Loucy (cell line): ENCODE measurements around the gene C16orf89.
A peak's percentile ranks its signal among the peaks of the same experiment; 100 is the strongest.

Experiments used
- H2AFZ ChIP-seq: fragments of 200-600 bp; sonication (generic); 2 replicates; pipeline ENCODE4 v1.6.0; 2016; ENCODE audit warnings: antibody characterized with exemption, mild to moderate bottlenecking, low read length, moderate library complexity
- H3F3A ChIP-seq: fragments of 200-600 bp; 2 replicates; pipeline ENCODE4 v1.6.0; 2016; ENCODE audit warnings: antibody characterized with exemption, low read depth, mild to moderate bottlenecking
- H3K27me3 ChIP-seq: fragments of 200-600 bp; sonication (generic); 2 replicates; pipeline ENCODE4 v1.6.1; 2014; ENCODE audit warnings: low read length, mild to moderate bottlenecking; ENCODE audit not compliant: insufficient read depth, poor library complexity, severe bottlenecking
- H3K36me3 ChIP-seq: fragments of 200-600 bp; sonication (generic); 2 replicates; pipeline ENCODE4 v1.6.1; 2016; ENCODE audit warnings: low read length; ENCODE audit not compliant: insufficient read depth
- H3K4me1 ChIP-seq: fragments of 200-600 bp; sonication (generic); 2 replicates; pipeline ENCODE4 v1.5.1; 2014; ENCODE audit warnings: low read length, mild to moderate bottlenecking; ENCODE audit not compliant: insufficient read depth, poor library complexity, severe bottlenecking
- H3K4me2 ChIP-seq: fragments of 200-600 bp; sonication (generic); 2 replicates; pipeline ENCODE4 v1.6.0; 2014; ENCODE audit warnings: antibody characterized with exemption, low read length, low read depth, mild to moderate bottlenecking; ENCODE audit not compliant: poor library complexity, severe bottlenecking
- H3K4me3 ChIP-seq: fragments of 200-600 bp; sonication (generic); 2 replicates; pipeline ENCODE4 v1.5.1; 2014; ENCODE audit warnings: low read length, mild to moderate bottlenecking, mixed read lengths; ENCODE audit not compliant: poor library complexity, severe bottlenecking
- H3K79me2 ChIP-seq: fragments of 200-600 bp; sonication (generic); 2 replicates; pipeline ENCODE4 v1.6.1; 2014; ENCODE audit warnings: low read length; ENCODE audit not compliant: insufficient read depth
- H3K9ac ChIP-seq: fragments of 200-600 bp; sonication (generic); 2 replicates; pipeline ENCODE4 v1.6.0; 2014; ENCODE audit warnings: mild to moderate bottlenecking, low read depth, low read length, moderate library complexity; ENCODE audit not compliant: poor library complexity, severe bottlenecking
- H3K9me2 ChIP-seq: fragments of 200-600 bp; sonication (generic); replicated peaks from 2 replicates; pipeline ENCODE4 v1.6.1; 2016; ENCODE audit warnings: low read depth, low read length, mixed read lengths
- H3K9me3 ChIP-seq: fragments of 200-600 bp; sonication (generic); 2 replicates; pipeline ENCODE4 v1.6.1; 2014; ENCODE audit warnings: mild to moderate bottlenecking, antibody characterized with exemption, low read length, low read depth; ENCODE audit not compliant: insufficient read depth
- H4K20me1 ChIP-seq: fragments of 200-600 bp; sonication (generic); 2 replicates; pipeline ENCODE4 v1.6.0; 2014; ENCODE audit warnings: antibody characterized with exemption, low read length, mild to moderate bottlenecking; ENCODE audit not compliant: insufficient read depth, poor library complexity, severe bottlenecking
- EZH2phosphoT487 ChIP-seq: fragments of 200-600 bp; IDR thresholded peaks from 2 replicates; pipeline ENCODE4 v1.6.1; 2018; ENCODE audit warnings: antibody characterized with exemption, mild to moderate bottlenecking, moderate library complexity, borderline replicate concordance
- TF ChIP-seq, protein P1 (sequence below): fragments of 200-600 bp; sonication (generic); conservative IDR thresholded peaks from 2 replicates; pipeline ENCODE4 v1.5.1; 2014; ENCODE audit warnings: mild to moderate bottlenecking, antibody characterized with exemption, low read length

The C16orf89 gene

DNA sequence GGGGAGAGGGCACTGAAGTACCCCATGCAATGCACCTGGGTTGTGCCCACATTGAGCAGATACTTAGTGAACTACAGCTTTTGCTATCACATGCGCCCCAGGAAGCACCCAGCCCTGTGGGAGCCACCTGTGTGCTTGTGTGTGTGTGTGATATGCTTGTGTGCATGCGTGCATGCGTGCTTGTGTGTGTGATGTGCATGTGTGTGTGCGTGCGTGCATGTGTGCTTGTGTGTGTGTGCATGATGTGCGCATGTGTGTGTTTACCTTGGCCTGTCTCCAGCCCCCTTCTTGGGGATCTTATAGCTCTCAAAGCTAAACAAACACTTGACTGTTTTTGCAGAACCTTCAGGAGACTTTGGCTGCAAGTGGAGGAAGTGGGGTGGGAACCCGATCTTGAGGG lies 841 bp downstream of the C16orf89 start:
- Histone ChIP-seq H3K4me3 (no peak overlapping the region), H3K4me1 (no peaks in the 10 kb centered on the region), H3K27me3 (no peaks in the 10 kb centered on the region), H3K79me2 (no peaks in the 10 kb centered on the region), H3F3A (no peaks in the 10 kb centered on the region), H3K9me3 (no peaks in the 10 kb centered on the region), H3K4me2 (no peak overlapping the region), H3K36me3 (no peaks in the 10 kb centered on the region), H2AFZ (no peak overlapping the region), H3K9me2 (no peaks in the 10 kb centered on the region), H3K9ac (no peak overlapping the region), H4K20me1 (no peaks in the 10 kb centered on the region)
- no peak for TF ChIP-seq EZH2phosphoT487

DNA sequence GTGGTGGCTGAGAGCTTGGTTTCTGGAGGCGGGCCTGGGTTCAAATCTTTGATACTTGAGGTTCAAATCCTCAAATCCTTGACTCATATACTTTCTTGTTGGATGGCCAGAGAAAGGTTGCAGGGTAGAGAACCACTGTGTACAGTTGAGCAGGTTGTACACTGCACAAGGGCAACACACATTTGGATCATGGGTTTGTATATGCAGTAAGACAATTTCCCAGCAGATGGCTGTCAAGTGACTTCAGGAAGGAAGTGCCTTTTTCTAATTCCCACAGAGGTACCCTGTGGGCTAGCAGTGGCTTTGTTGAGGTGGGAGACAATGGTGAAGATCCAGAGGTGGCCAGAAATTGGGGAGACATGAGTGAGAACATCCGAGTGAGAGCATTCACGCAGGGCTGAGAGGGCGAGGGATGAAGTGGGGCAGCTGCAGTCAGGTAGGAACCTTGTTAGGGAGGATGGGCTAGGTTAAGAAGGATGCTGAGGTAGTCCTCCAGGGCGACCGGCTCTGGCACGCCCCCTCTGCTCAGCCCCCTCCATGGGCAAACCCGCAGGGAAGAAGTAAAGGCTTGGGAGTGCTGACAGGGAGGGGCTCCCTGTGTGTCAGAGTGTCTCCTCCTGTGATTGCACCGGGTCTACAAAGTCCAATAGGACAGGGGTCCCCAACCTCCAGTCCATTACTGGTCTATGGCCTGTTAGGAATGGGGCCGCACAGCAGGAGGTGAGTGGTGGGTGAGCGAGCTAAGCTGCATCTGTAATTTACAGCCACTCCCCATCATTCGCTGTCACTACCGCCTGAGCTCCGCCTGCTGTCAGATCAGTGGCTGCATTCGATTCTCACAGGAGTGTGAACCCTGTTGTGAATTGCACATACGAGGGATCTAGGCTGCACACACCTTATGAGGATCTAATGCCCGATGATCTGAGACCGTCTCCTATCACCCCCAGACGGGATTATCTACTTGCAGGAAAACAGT lies 2.7 kb downstream of the C16orf89 start:
- no peak overlapping the region for H3K4me2 ChIP-seq
- no peak overlapping the region for H3K9ac ChIP-seq
- TF ChIP-seq EZH2phosphoT487 = no peak
- TF ChIP-seq, protein P1, sequence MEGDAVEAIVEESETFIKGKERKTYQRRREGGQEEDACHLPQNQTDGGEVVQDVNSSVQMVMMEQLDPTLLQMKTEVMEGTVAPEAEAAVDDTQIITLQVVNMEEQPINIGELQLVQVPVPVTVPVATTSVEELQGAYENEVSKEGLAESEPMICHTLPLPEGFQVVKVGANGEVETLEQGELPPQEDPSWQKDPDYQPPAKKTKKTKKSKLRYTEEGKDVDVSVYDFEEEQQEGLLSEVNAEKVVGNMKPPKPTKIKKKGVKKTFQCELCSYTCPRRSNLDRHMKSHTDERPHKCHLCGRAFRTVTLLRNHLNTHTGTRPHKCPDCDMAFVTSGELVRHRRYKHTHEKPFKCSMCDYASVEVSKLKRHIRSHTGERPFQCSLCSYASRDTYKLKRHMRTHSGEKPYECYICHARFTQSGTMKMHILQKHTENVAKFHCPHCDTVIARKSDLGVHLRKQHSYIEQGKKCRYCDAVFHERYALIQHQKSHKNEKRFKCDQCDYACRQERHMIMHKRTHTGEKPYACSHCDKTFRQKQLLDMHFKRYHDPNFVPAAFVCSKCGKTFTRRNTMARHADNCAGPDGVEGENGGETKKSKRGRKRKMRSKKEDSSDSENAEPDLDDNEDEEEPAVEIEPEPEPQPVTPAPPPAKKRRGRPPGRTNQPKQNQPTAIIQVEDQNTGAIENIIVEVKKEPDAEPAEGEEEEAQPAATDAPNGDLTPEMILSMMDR = peak; percentile 13; the same call in 1 of the 2 replicates
- no peaks in the 10 kb centered on the region for H3K36me3 ChIP-seq
- H3K79me2 ChIP-seq = no peaks in the 10 kb centered on the region
- H3K4me3 ChIP-seq = no peak overlapping the region
- H3K9me2 ChIP-seq = no peaks in the 10 kb centered on the region
- no peaks in the 10 kb centered on the region for H3K4me1 ChIP-seq
- H4K20me1 ChIP-seq = no peaks in the 10 kb centered on the region
- H3F3A ChIP-seq = no peaks in the 10 kb centered on the region
- H2AFZ ChIP-seq = no peak overlapping the region
- H3K27me3 ChIP-seq = no peaks in the 10 kb centered on the region
- H3K9me3 ChIP-seq = no peaks in the 10 kb centered on the region

DNA sequence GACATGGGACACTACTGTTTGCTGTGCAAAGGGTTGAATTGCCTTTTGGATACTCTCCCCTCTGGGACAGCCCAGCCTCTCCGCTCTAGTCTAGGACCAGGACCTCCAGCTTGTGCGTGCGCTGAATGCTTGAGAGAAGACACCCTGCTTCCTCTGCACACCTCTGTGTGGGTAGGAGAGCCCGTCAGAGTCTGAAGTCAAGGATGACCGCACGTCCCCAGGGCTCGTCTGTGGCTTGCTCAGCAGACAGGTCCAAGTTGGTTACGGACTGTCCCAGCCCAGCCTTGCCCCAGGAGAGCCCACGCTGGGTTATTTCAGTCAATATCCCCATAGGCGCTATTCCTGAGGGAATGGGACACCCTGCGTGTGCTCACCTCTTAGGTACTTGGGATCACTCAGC lies 3.7 kb downstream of the C16orf89 start:
- no peaks in the 10 kb centered on the region for H3K4me1 ChIP-seq
- no peak overlapping the region for H3K4me3 ChIP-seq
- H3K4me2 ChIP-seq = no peak overlapping the region
- no peaks in the 10 kb centered on the region for H3K79me2 ChIP-seq
- no peak for TF ChIP-seq EZH2phosphoT487
- TF ChIP-seq, protein P1 = no peak
- H3K27me3 ChIP-seq = no peaks in the 10 kb centered on the region
- H3K9me3 ChIP-seq = no peaks in the 10 kb centered on the region
- H4K20me1 ChIP-seq = no peaks in the 10 kb centered on the region
- no peaks in the 10 kb centered on the region for H3F3A ChIP-seq
- H3K9me2 ChIP-seq = no peaks in the 10 kb centered on the region
- H3K36me3 ChIP-seq = no peaks in the 10 kb centered on the region
- no peak overlapping the region for H2AFZ ChIP-seq
- no peak overlapping the region for H3K9ac ChIP-seq
